ENCODE measurements around the gene CHST13. TPM values are rescaled to one million over a fixed set of nuclear protein-coding genes. Genes with fewer than 3 reads are reported as not detected.

CHST13 gene
- total and polyA plus RNA-seq, 11 donors: 0.07 to 2.3 (median 0.37) TPM; not detected in 1

- Histone ChIP-seq H3K27ac (no peak overlapping the region), H3K36me3 (no peaks in the 10 kb centered on the region), H3K4me3 (no peak overlapping the region), H3K4me1 (peaks cover 0 to 21% (median 9%) of the 10 kb centered on the region in 12 donors), H3K9me3 (no peaks in the 10 kb centered on the region), H3K27me3 (no peaks in the 10 kb centered on the region)
- TF ChIP-seq POLR2A (IDR thresholded peaks at IDR 0.05): no peak
- TF ChIP-seq CTCF (IDR thresholded peaks at IDR 0.05): no peak
- WGBS, 4 donors: 66 to 84% (median 78%) methylated on average over 6 of the region's 6 CpGs
- intact Hi-C loops (cut with DNase I): no loop called here
- DNase-seq (peak in 1 of 5 donors; percentile 9), ATAC-seq (no peak)
These were observed 33.3 kb upstream of the CHST13 start for GRCh38 chr3:126490619-126491018.

GRCh38 chr3:126491221-126492013, 32.5 kb upstream of the CHST13 start:
- H3K36me3 ChIP-seq: no peaks in the 10 kb centered on the region
- intact Hi-C loops (cut with DNase I): no loop called here
- H3K4me3 ChIP-seq: no peak overlapping the region
- no peak for TF ChIP-seq POLR2A (IDR thresholded peaks at IDR 0.05)
- no peak for TF ChIP-seq CTCF (IDR thresholded peaks at IDR 0.05)
- H3K27me3 ChIP-seq: no peaks in the 10 kb centered on the region
- DNase-seq (peak in 1 of 5 donors; percentile 22), ATAC-seq (no peak)
- H3K27ac ChIP-seq: no peak overlapping the region
- peaks cover 0 to 21% (median 9%) of the 10 kb centered on the region in 12 donors for H3K4me1 ChIP-seq
- H3K9me3 ChIP-seq: no peaks in the 10 kb centered on the region
- 81 to 86% (median 82%) methylated on average over 19 to 21 of the region's 21 CpGs for WGBS, 4 donors

GRCh38 chr3:126493051-126493450, 30.9 kb upstream of the CHST13 start:
- no peak overlapping the region for H3K4me3 ChIP-seq
- WGBS, 4 donors: 79 to 88% (median 81%) methylated on average over 13 to 14 of the region's 14 CpGs
- H3K36me3 ChIP-seq: no peaks in the 10 kb centered on the region
- no peak overlapping the region for H3K27ac ChIP-seq
- DNase-seq (peak in 1 of 5 donors; percentile 37), ATAC-seq (no peak)
- H3K27me3 ChIP-seq: no peaks in the 10 kb centered on the region
- no peaks in the 10 kb centered on the region for H3K9me3 ChIP-seq
- no peak for TF ChIP-seq POLR2A (IDR thresholded peaks at IDR 0.05)
- peaks cover 0 to 10% (median 0%) of the 10 kb centered on the region in 12 donors for H3K4me1 ChIP-seq
- intact Hi-C loops (cut with DNase I): no loop called here

GRCh38 chr3:126493739-126494138, 30.2 kb upstream of the CHST13 start:
- ATAC-seq (no peak), DNase-seq (peak in 2 of 5 donors; percentile 11 to 27)
- Histone ChIP-seq H3K4me3 (no peak overlapping the region), H3K27ac (no peak overlapping the region), H3K36me3 (no peaks in the 10 kb centered on the region), H3K4me1 (peaks cover 0 to 10% (median 0%) of the 10 kb centered on the region in 12 donors), H3K27me3 (no peaks in the 10 kb centered on the region), H3K9me3 (no peaks in the 10 kb centered on the region)
- WGBS, 4 donors: 63 to 77% (median 73%) methylated on average over 9 of the region's 9 CpGs
- no peak for TF ChIP-seq CTCF (IDR thresholded peaks at IDR 0.05)
- no peak for TF ChIP-seq POLR2A (IDR thresholded peaks at IDR 0.05)
- intact Hi-C loops (cut with DNase I): no loop called here
